CD4-positive, alpha-beta T cell treated with Interleukin-2 at 100 ng/mL for 4 hours (primary cell): ENCODE measurements around the gene OR5T1.

ENCODE experiments used
- DNase-seq: peaks from one replicate; pipeline ENCODE4 v3.0.0-alpha.2; 2020; ENCODE audit warnings: low spot score

The OR5T1 gene

GRCh38 chr11:56273854-56274253 lies at the start of gene OR5T1:
Gene OR5T1 (plus strand): TSS chr11:56274154. CDS start chr11:56275639, 1,485 bp downstream.
- DNase-seq: no peak

DNA sequence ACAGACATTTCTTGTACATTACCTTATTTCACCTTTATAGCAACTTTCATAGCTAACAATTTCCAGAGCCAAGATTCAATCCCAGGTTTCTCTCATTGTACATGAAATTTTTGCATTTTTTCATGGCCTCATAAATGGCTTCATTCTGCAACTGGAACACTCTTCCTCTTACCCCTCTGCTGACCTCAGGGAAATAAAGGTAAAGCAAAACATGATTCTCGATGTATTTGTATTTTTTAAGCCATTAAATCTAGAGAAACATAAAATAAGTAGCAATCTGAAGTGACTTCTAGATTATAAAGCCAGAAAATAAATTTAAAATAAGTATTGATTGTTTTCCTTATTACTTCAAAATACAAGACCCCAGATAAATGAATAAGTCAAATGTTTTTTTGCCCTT lies 39.8 kb upstream of the OR5T1 start, which contains the start of gene OR5T2:
Gene OR5T2, minus strand, starts transcription at position 101 of the 400 bp plus-strand sequence. CDS start 1,193 bp downstream, outside the sequence.
- no peak for DNase-seq

- no peak for DNase-seq
These were observed 22.0 kb upstream of the OR5T1 start, which contains the start of gene OR5T3 for GRCh38 chr11:56251954-56252353. Gene OR5T3 (plus strand): TSS chr11:56252254. CDS start chr11:56252254, 0 bp downstream.

GRCh38 chr11:56271092-56271491 lies 2.9 kb upstream of the OR5T1 start:
- no peak for DNase-seq

GRCh38 chr11:56292154-56292553 lies 18.2 kb downstream of the OR5T1 start, which contains the start of gene OR8H1:
Gene OR8H1 (minus strand): TSS chr11:56292254. CDS start chr11:56291062, 1,192 bp downstream.
- DNase-seq: no peak

DNA sequence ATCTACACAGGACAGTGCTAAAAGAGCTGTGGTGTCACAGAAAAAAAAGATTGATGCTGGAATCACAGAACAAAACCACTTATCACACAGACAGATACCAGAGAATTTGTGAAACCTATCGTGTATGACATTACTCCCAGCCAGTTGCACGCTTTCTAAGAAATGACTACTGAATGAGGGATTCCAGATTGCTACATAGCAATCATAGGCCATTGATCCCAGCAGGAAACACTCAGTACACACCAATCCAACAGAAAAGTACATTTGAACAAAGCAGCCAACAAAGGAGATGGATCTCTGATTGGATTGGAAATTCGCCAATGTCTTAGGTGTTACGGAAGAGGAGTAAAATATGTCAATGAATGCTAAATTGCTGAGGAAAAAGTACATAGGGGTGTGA lies 22.9 kb downstream of the OR5T1 start:
- no peak for DNase-seq

DNA sequence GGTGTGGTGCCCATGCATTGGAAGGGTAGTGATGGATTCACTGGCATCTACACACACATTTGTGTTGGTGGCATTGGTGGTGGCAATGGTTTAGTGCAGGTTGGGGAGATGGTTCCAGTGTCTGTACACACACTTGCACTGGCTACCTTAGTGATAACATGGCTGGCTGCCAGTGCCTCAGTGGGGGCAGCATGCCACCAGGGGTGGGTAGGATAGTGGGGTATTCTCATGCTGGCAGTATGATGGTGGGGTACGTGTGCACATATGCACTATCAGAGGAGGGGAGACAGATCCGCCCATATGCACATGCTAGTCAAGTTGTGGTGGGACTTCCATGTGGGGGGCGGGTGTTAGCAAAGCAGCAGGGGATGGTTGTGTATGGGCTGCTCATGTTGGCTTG lies 33.9 kb downstream of the OR5T1 start:
- DNase-seq: no peak

DNA sequence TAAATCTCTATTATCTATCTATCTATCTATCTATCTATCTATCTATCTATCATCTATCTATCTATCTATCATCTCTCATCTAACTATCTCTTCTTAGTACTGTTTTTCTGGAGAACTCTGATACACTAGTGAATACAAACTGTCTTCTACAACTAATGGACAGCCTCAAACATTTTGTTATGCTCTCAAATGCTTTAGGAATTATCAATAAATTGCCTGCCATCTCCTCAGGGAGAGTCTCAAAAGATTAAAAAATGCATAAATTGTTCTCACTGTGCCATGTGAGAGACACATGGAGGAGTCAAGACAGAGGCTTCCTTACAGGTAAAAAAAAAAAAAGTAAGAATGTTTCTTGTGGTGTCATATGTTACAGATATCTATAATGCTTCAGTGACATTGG lies 40.9 kb downstream of the OR5T1 start, which contains the start of gene OR8K3:
Gene OR8K3, plus strand, starts transcription at position 301 of the 400 bp plus-strand sequence. CDS start 3,163 bp downstream, outside the sequence.
- no peak for DNase-seq
